GM19035 (cell line): Measurements from ENCODE around the gene BTBD16.

Experiments
- ATAC-seq: cut with Tn5 transposase; IDR thresholded peaks from one replicate; pipeline ENCODE4 v1.9.1; 2021; ENCODE audit not compliant: unreplicated experiment

Gene BTBD16

DNA sequence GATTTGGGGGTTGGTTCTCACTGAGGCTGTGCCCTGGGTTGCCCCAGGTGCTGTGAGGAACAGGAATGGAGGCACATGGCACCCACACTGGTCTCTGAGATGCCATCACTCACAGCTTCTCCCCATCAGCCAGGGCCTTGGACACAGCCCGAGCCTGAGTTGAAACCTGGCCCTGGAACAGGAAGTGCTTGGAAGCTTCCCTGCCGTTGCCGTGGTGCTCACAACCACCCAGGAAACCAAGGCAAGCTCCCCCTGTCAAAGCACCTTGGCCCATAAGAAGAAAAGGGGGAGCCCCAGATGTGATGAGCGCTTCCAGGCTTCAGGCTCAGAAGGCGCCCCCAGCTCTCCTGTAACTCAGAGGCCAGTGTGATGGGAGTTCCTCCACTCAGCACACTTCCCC is at the start of gene BTBD16:
BTBD16 (plus strand) TSS at position 221 of the 400 bp plus-strand sequence. CDS start 3,786 bp downstream, outside the sequence.
- ATAC-seq: no peak

- ATAC-seq: no peak
Measured at GRCh38 chr10:122221958-122222357, 49.1 kb upstream of the BTBD16 start.

DNA sequence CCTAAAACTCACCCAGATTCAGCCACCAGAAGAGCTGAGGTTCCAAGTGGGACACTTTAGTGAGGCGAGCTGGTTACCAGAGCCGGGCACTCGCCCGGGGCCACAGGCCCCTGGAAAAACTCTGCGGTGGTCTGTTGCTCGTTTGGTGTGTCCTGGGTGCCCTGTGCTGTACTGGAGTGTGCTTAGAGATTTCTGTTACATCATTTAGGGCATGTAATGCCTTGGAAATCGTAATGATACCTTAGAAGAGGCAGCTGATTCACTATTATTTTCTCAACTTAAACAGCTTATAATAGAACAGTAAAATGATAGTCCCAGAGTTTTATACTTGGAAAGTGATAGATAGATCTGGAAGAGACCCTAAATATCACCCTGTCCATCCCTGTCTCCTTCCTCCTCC is 48.5 kb upstream of the BTBD16 start:
- no peak for ATAC-seq

GRCh38 chr10:122224159-122224558 is 46.9 kb upstream of the BTBD16 start:
- ATAC-seq: no peak

GRCh38 chr10:122225330-122225729 is 45.8 kb upstream of the BTBD16 start:
- no peak for ATAC-seq

- no peak for ATAC-seq
Measured at GRCh38 chr10:122227754-122228153, 43.3 kb upstream of the BTBD16 start.

DNA sequence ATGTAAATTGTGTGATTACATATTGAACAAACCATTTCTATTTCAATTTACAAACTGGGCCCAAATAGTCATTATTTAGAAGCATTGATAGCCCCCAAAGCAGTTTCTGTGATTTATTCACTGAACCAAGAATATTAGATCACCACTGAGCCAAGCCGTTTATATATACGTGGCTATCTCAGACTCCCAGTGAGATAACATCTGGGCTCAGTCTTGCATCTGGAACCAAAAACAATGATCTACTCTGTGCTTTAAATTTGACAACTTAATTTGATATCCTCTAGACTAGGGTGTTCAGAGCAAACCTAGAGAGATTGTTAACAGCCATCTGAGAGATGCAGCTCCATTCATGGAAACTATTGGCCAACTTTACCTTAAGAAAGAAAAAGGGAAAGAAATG is 41.4 kb upstream of the BTBD16 start:
- ATAC-seq: no peak

DNA sequence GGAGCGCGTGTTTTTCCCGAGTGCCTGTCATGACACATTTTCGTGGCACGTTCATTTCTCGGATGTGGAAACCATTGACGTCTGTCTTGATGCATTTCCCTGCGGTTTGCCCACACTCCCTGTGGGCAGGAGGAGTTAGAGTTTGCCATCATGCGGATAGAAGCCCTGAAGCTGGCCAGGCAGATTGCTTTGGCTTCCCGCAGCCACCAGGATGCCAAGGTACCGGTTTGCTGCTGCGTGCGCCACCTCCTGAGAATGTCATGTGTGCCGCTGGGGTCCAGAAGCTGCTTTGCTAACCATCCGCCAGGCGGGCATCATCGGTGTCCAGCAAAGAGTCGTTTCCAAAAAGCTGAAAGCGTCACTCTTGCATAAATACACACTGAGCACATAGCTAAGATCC is 40.9 kb upstream of the BTBD16 start:
- no peak for ATAC-seq

DNA sequence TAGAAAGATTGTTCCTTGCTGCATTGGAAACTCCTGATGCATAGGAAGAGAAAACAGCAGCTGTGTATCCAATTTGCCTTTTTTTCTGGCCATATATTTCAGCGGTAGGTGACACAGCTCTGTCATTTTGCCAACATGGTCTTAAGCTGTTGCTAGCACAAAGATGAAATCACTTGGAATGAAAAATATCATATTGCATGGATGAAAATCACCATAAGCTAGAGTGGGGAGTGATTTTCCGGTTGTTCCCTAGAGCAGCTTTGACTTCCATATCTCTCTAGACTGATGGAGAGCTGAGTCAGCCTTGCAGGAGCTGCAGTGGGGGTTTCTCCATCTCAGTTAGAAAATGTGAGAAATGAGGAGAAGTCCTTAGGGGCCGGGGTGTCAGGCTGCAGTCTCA is 38.3 kb upstream of the BTBD16 start:
- no peak for ATAC-seq

DNA sequence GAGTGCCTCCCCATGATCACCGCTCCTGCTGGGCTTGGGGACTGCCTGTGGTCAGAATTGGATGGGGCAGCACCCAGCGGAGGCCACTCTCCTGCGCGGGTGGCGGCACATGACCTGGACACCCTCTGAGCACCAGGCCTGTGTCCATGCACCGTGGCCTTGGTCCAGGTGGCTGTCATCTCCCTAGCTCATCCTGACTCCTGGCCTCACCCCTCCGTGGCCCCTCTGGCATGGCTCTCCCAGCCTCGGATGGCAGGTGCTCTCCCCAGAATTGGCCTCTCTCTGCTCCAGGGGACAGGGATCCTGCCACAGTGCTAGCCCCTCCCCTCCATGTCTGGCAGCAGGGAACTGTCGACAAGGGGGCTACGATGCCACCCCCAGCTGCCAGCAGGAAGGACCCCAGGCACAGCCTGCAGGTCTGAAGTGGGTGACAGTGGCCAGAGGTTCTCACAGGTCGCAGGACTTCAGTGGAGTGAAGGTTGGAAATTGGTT is 37.2 kb upstream of the BTBD16 start:
- ATAC-seq: no peak

DNA sequence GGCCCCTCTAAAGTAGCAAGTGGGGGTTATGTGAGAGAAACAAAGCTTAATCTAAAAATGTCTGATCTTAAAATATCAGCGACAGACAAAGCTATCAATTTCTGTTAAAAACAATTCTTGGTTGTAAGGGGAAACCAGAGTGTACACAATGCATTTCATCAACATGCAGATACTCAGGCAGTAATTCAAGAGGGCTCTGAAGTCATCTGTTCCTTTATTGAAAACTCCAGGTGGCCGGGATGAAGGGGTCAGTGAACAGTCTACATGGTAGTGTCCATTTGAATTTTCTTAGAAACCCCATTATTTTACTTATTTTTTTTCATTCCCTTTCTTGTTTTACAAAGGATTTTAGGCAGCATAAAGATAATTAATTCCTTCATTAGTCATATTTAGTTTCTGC is 36.7 kb upstream of the BTBD16 start:
- ATAC-seq: no peak

DNA sequence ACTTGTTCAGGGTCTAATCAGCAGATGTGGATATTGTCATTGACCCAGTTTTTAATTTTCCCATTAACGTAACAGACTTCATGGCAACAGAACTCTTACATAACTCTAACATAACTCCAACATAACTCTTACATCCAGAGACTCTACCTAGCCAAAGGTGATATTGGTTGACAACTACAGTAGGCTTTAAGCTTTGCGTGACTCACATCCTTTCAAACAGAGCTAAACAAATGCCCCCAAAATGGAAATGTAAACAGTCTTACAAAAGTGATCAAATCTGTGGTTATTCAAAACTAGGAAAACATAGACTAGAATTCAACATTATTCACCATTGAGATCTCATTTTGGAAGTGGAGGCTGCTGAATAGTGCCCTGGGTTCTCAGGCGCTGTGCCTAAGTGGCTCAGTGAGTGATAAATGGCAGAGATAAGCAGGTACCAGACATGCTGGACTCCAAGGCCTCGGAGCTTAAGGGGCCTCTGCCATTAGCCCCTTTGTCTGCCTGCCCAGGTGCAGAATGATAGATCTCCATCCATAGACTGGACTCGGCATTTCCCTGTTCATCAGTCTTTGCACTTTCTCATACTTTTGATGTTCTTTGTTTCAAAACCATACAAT is 34.3 kb upstream of the BTBD16 start:
- ATAC-seq: no peak

DNA sequence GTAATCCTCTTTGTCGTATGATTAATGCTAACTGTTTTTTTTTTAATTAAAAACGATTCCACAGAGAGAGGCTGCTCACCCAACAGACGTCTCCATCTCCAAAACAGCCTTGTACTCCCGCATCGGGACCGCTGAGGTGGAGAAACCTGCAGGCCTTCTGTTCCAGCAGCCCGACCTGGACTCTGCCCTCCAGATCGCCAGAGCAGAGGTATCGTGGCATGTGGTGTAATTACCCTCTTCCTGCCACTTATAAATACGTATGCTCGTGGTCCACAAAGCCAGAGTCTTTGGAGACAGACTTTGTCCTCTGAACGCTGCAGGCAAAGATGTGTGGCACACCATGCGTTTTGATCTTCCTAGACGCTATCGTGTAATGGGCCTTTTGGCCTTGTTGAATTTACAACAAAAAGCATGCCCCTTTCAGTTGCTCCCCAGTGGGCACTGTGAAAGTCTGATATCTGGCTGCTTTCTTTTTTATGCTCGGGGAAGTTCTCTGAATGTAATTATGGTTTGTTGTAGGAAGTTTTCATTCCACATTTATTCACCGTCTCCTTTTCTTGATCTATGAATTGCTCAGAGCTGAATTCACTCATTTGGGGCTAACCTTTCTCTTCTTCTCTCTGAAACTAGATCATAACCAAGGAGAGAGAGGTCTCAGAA is 33.6 kb upstream of the BTBD16 start:
- ATAC-seq: no peak

GRCh38 chr10:122239578-122240257 is 31.4 kb upstream of the BTBD16 start:
- no peak for ATAC-seq

DNA sequence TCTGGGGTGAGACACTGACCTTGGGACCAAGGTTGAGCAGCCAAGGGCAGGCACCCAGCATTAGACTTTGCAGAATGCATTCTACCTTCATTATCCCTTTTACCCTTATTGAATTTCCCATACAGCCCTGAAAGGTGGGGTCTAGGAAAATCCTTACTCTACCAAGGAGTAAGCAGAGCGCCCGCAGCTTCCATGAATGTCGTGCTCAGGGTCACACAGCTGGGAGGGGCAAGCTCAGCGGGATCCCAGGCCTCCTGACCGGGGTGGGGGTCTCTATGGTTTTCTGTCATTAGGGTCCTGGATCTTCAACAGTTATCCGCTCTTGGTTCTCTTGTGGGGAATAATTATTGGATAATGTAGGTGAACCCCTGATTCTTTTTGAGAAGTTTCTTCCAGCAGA is 30.7 kb upstream of the BTBD16 start:
- ATAC-seq: no peak

GRCh38 chr10:122241836-122242235 is 29.3 kb upstream of the BTBD16 start:
- ATAC-seq: no peak

GRCh38 chr10:122243550-122243949 is 27.5 kb upstream of the BTBD16 start:
- no peak for ATAC-seq

- ATAC-seq: no peak
Measured at GRCh38 chr10:122244001-122244975, 26.8 kb upstream of the BTBD16 start.

- ATAC-seq: no peak
Measured at GRCh38 chr10:122245136-122245535, 26.0 kb upstream of the BTBD16 start.

GRCh38 chr10:122245897-122246296 is 25.2 kb upstream of the BTBD16 start:
- ATAC-seq: no peak
